Activated CD8-positive, alpha-beta T cell treated with anti-CD3 and anti-CD28 coated beads, Interleukin-2, amount 10 ng/mL, durations not matched to agents 7 days and 5 days (primary cell): ENCODE data around the gene RNF220. TPM values are rescaled to one million over a fixed set of nuclear protein-coding genes. Genes with fewer than 3 reads are reported as not detected.

ENCODE experiments used
- ATAC-seq: fragments of 150-1000 bp; cut with Tn5 transposase; one replicate; pipeline ENCODE4 v1.10.0; 2021; ENCODE audit warnings: moderate library complexity
- CTCF ChIA-PET: fragments of 350-600 bp; sonication (Branson Sonifier 250); formaldehyde crosslinking; loops from one replicate; lab custom pipeline; 2021; ENCODE audit warnings: antibody characterized with exemption; lab: Charles Lee
- POLR2A ChIA-PET: fragments of 350-600 bp; sonication (Branson Sonifier 250); formaldehyde crosslinking; loops from one replicate; lab custom pipeline; 2021; ENCODE audit warnings: antibody characterized with exemption; lab: Charles Lee
- DNase-seq: peaks from one replicate; pipeline ENCODE4 v3.0.0-alpha.2; 2020
- H3K27ac Mint-ChIP-seq: one replicate; pipeline ENCODE4 v1.8.0; 2021; ENCODE audit warnings: mild to moderate bottlenecking, mixed read lengths
- H3K27me3 Mint-ChIP-seq: one replicate; pipeline ENCODE4 v1.8.0; 2021; ENCODE audit warnings: low read depth, mixed read lengths
- H3K36me3 Mint-ChIP-seq: one replicate; pipeline ENCODE4 v1.8.0; 2021; ENCODE audit warnings: low read depth, mixed read lengths
- H3K4me1 Mint-ChIP-seq: one replicate; pipeline ENCODE4 v1.8.0; 2021; ENCODE audit warnings: low read depth, mixed read lengths
- H3K4me3 Mint-ChIP-seq: one replicate; pipeline ENCODE4 v1.8.0; 2021; ENCODE audit warnings: mild to moderate bottlenecking, mixed read lengths
- H3K9me3 Mint-ChIP-seq: one replicate; pipeline ENCODE4 v1.8.0; 2022; ENCODE audit warnings: mixed read lengths; ENCODE audit not compliant: insufficient read depth
- total RNA-seq, 2 experiments: library from RNA; stranded (reverse); gene quantifications; one replicate each; pipeline ENCODE4 v1.2.3, GENCODE V29; 2021

RNF220 gene
- total RNA-seq, 2 experiments from 2014 or later: 79.5 to 87.2 TPM

- H3K4me1 Mint-ChIP-seq: no peaks in the 10 kb centered on the region
- ATAC-seq: no peak
- no peak overlapping the region for H3K4me3 Mint-ChIP-seq
- CTCF ChIA-PET: interaction anchor here (1.6 to 2.2 kb wide), 2 partner anchors 84 to 190 kb away, joined by 3 to 7 read pairs; no protein-coding TSS in a partner anchor
- no peak for DNase-seq
- no peaks in the 10 kb centered on the region for H3K9me3 Mint-ChIP-seq
- no peak overlapping the region for H3K27ac Mint-ChIP-seq
- H3K36me3 Mint-ChIP-seq: no peaks in the 10 kb centered on the region
- POLR2A ChIA-PET: interaction anchor here (1.9 kb wide), 1 partner anchor 153 kb away, joined by 5 read pairs; no protein-coding TSS in a partner anchor
- H3K27me3 Mint-ChIP-seq: peaks cover 13% of the 10 kb centered on the region
Observed at GRCh38 chr1:44568128-44568900, 163.3 kb downstream of the RNF220 start.

GRCh38 chr1:44569491-44569890 is 164.4 kb downstream of the RNF220 start:
- Mint-ChIP-seq H3K27ac (no peak overlapping the region), H3K36me3 (no peaks in the 10 kb centered on the region), H3K27me3 (peaks cover 13% of the 10 kb centered on the region), H3K4me1 (no peaks in the 10 kb centered on the region), H3K4me3 (no peak overlapping the region), H3K9me3 (no peaks in the 10 kb centered on the region)
- POLR2A ChIA-PET: interaction anchor here (1.9 kb wide), 1 partner anchor 152 kb away, joined by 5 read pairs; no protein-coding TSS in a partner anchor
- no peak for DNase-seq
- ATAC-seq: no peak
- CTCF ChIA-PET: interaction anchor here (0.8 to 2.2 kb wide), 3 partner anchors 25 to 192 kb away, joined by 3 to 7 read pairs (median 3); no protein-coding TSS in a partner anchor

GRCh38 chr1:44571712-44572571 is 166.9 kb downstream of the RNF220 start:
- POLR2A ChIA-PET: interaction anchor here (1.0 kb wide), 1 partner anchor 59 kb away, joined by 4 read pairs; no protein-coding TSS in a partner anchor
- DNase-seq (peak; percentile 42), ATAC-seq (peak; percentile 75)
- H3K36me3 Mint-ChIP-seq: no peaks in the 10 kb centered on the region
- CTCF ChIA-PET: interaction anchor here (0.6 to 4.0 kb wide), 19 partner anchors 9 to 359 kb away, joined by 3 to 72 read pairs (median 4); partner anchors contain the start of gene DMAP1
- no peak overlapping the region for H3K27ac Mint-ChIP-seq
- peaks cover 24% of the 10 kb centered on the region for H3K27me3 Mint-ChIP-seq
- H3K4me3 Mint-ChIP-seq: no peak overlapping the region
- H3K9me3 Mint-ChIP-seq: no peaks in the 10 kb centered on the region
- no peaks in the 10 kb centered on the region for H3K4me1 Mint-ChIP-seq

- no peak overlapping the region for H3K4me3 Mint-ChIP-seq
- ATAC-seq (no peak), DNase-seq (no peak)
- no peaks in the 10 kb centered on the region for H3K36me3 Mint-ChIP-seq
- H3K4me1 Mint-ChIP-seq: no peaks in the 10 kb centered on the region
- H3K27ac Mint-ChIP-seq: no peak overlapping the region
- CTCF ChIA-PET: interaction anchor here (0.8 to 4.0 kb wide), 16 partner anchors 8 to 360 kb away, joined by 3 to 72 read pairs (median 4); partner anchors contain the start of gene DMAP1
- no peaks in the 10 kb centered on the region for H3K9me3 Mint-ChIP-seq
- POLR2A ChIA-PET: no interaction called here
- H3K27me3 Mint-ChIP-seq: peaks cover 22% of the 10 kb centered on the region
Observed at GRCh38 chr1:44572572-44572879, 167.5 kb downstream of the RNF220 start.

- no peak for ATAC-seq
- CTCF ChIA-PET: no interaction called here
- H3K36me3 Mint-ChIP-seq: no peaks in the 10 kb centered on the region
- POLR2A ChIA-PET: no interaction called here
- no peaks in the 10 kb centered on the region for H3K9me3 Mint-ChIP-seq
- no peaks in the 10 kb centered on the region for H3K4me1 Mint-ChIP-seq
- no peak overlapping the region for H3K27ac Mint-ChIP-seq
- H3K27me3 Mint-ChIP-seq: peaks cover 16% of the 10 kb centered on the region
- no peak overlapping the region for H3K4me3 Mint-ChIP-seq
- no peak for DNase-seq
Observed at GRCh38 chr1:44575396-44575795, 170.3 kb downstream of the RNF220 start.

GRCh38 chr1:44576456-44577150 is 171.5 kb downstream of the RNF220 start:
- no peaks in the 10 kb centered on the region for H3K36me3 Mint-ChIP-seq
- no peak overlapping the region for H3K27ac Mint-ChIP-seq
- ChIA-PET POLR2A (no interaction called here), CTCF (interaction anchor here (1.0 to 1.7 kb wide), 3 partner anchors 18 to 359 kb away, joined by 3 to 6 read pairs (median 3); no protein-coding TSS in a partner anchor)
- ATAC-seq (no peak), DNase-seq (no peak)
- no peaks in the 10 kb centered on the region for H3K9me3 Mint-ChIP-seq
- no peaks in the 10 kb centered on the region for H3K4me1 Mint-ChIP-seq
- peaks cover 14% of the 10 kb centered on the region for H3K27me3 Mint-ChIP-seq
- no peak overlapping the region for H3K4me3 Mint-ChIP-seq

GRCh38 chr1:44581205-44581604 is 176.2 kb downstream of the RNF220 start:
- H3K27me3 Mint-ChIP-seq: peaks cover 5% of the 10 kb centered on the region
- ATAC-seq (no peak), DNase-seq (no peak)
- H3K4me1 Mint-ChIP-seq: no peaks in the 10 kb centered on the region
- H3K27ac Mint-ChIP-seq: no peak overlapping the region
- ChIA-PET CTCF (interaction anchor here (0.9 to 1.3 kb wide), 2 partner anchors 9 to 13 kb away, joined by 3 read pairs; no protein-coding TSS in a partner anchor), POLR2A (no interaction called here)
- no peaks in the 10 kb centered on the region for H3K36me3 Mint-ChIP-seq
- no peak overlapping the region for H3K4me3 Mint-ChIP-seq
- H3K9me3 Mint-ChIP-seq: no peaks in the 10 kb centered on the region

- no peaks in the 10 kb centered on the region for H3K9me3 Mint-ChIP-seq
- no peak for ATAC-seq
- CTCF ChIA-PET: interaction anchor here (0.7 to 1.5 kb wide), 2 partner anchors 10 to 22 kb away, joined by 4 to 7 read pairs; no protein-coding TSS in a partner anchor
- POLR2A ChIA-PET: no interaction called here
- no peaks in the 10 kb centered on the region for H3K4me1 Mint-ChIP-seq
- DNase-seq: no peak
- H3K36me3 Mint-ChIP-seq: no peaks in the 10 kb centered on the region
- H3K4me3 Mint-ChIP-seq: no peak overlapping the region
- H3K27ac Mint-ChIP-seq: no peak overlapping the region
- peaks cover 2% of the 10 kb centered on the region for H3K27me3 Mint-ChIP-seq
Observed at GRCh38 chr1:44584167-44584566, 179.1 kb downstream of the RNF220 start.

GRCh38 chr1:44585315-44585920 is 180.4 kb downstream of the RNF220 start:
- H3K4me3 Mint-ChIP-seq: no peak overlapping the region
- H3K27me3 Mint-ChIP-seq: peaks cover 2% of the 10 kb centered on the region
- ChIA-PET CTCF (interaction anchor here (1.5 kb wide), 1 partner anchor 9 kb away, joined by 7 read pairs; no protein-coding TSS in a partner anchor), POLR2A (no interaction called here)
- no peak for ATAC-seq
- DNase-seq: no peak
- H3K9me3 Mint-ChIP-seq: no peaks in the 10 kb centered on the region
- H3K36me3 Mint-ChIP-seq: no peaks in the 10 kb centered on the region
- no peaks in the 10 kb centered on the region for H3K4me1 Mint-ChIP-seq
- H3K27ac Mint-ChIP-seq: no peak overlapping the region

- Mint-ChIP-seq H3K27me3 (peaks cover 2% of the 10 kb centered on the region), H3K9me3 (no peaks in the 10 kb centered on the region), H3K36me3 (no peaks in the 10 kb centered on the region), H3K4me1 (no peaks in the 10 kb centered on the region), H3K4me3 (no peak overlapping the region), H3K27ac (no peak overlapping the region)
- ChIA-PET POLR2A (no interaction called here), CTCF (interaction anchor here (1.8 kb wide), 1 partner anchor 16 kb away, joined by 7 read pairs; no protein-coding TSS in a partner anchor)
- DNase-seq (no peak), ATAC-seq (no peak)
Observed at GRCh38 chr1:44587796-44588460, 182.9 kb downstream of the RNF220 start.
